ENCODE data around the gene MDC1. TPM values are rescaled to one million over a fixed set of nuclear protein-coding genes. Genes with fewer than 3 reads are reported as not detected.
"Not testable (repeated sequence)": the region's sequence is repeated elsewhere in the genome, so short reads cannot be mapped to it uniquely, and the experiment has no call there.

MDC1 gene
- total and polyA plus RNA-seq, 12 donors: 11.2 to 21.7 (median 19.4) TPM

DNA sequence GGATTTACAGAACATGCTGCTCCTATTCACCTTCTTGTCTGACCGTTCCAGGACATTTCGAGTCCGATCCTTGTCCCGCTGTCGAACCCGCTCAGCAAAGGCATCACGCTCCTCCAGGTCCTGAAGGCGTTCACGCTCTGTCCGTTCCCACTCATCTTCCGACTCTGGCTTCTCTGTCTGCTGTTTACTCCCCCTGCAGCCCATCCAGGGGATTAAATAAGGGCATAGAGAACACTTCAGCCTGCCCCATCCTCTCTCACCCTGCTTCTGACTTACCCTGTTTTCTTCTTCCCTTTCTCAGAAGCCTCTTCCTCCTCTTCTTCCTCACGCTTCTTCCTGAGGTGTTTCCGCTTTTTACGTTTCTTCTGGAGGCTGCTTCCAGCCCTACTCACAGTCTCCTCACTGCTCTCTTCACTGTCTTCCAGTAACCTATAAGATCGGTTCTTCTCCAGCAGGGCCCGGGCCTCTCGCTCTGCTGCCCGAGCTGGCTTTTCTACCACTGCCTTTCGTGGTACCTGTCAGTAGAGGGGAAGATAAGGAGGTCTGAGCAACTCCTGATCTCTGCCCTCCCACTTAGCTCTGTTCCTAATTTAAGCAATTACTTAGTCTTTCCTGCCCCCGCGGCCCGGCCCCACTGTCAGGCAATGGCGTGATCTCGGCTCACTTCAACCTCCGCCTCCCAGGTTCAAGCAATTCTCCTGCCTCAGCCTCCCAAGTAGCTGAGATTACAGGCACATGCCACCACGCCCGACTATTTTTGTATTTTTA, 46.1 kb downstream of the MDC1 start:
- Histone ChIP-seq H3K4me1 (peaks cover 0 to 26% (median 18%) of the 10 kb centered on the region in 9 donors), H3K27me3 (no peaks in the 10 kb centered on the region), H3K9me3 (no peaks in the 10 kb centered on the region), H3K36me3 (peaks cover 0 to 58% (median 22%) of the 10 kb centered on the region in 9 donors), H3K4me3 (peak overlapping the region in 1 of 10 donors; percentile 70), H3K27ac (no peak overlapping the region)
- ATAC-seq: no peak
- intact Hi-C loops (cut with DNase I): loop anchor here in 6 of 10 donors (5.0 to 10.0 kb wide), 5 partner anchors 44 to 206 kb away; partner anchors contain the start of genes HLA-E (in 4 of the 6) and ATAT1 (in 2 of the 6)
- DNase-seq: no peak
- TF ChIP-seq, protein P1, sequence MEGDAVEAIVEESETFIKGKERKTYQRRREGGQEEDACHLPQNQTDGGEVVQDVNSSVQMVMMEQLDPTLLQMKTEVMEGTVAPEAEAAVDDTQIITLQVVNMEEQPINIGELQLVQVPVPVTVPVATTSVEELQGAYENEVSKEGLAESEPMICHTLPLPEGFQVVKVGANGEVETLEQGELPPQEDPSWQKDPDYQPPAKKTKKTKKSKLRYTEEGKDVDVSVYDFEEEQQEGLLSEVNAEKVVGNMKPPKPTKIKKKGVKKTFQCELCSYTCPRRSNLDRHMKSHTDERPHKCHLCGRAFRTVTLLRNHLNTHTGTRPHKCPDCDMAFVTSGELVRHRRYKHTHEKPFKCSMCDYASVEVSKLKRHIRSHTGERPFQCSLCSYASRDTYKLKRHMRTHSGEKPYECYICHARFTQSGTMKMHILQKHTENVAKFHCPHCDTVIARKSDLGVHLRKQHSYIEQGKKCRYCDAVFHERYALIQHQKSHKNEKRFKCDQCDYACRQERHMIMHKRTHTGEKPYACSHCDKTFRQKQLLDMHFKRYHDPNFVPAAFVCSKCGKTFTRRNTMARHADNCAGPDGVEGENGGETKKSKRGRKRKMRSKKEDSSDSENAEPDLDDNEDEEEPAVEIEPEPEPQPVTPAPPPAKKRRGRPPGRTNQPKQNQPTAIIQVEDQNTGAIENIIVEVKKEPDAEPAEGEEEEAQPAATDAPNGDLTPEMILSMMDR (IDR thresholded peaks at IDR 0.05): no peak
- WGBS, 2 donors: 79% methylated on average over 27 of the region's 27 CpGs

DNA sequence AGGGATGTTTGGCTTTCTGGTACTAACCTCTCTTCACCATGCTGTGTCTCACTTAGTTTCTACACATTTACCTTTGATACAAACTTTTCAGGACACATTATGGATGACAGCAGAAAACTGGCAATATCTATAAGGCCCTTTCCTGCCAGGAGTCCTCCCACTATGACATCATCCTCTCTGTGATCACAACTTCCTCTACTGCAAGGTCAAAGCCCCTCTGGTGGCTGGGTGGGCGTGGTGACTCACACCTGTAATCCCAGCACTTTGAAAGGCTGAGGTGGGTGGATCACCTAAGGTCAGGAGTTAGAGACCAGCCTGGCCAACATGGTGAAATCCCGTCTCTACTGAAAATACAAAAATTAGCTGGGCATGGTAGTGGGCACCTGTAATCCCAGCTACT, 50.8 kb downstream of the MDC1 start:
- intact Hi-C loops (cut with DNase I); ATAC-seq; H3K27me3 ChIP-seq; H3K4me3 ChIP-seq; H3K27ac ChIP-seq; DNase-seq; H3K4me1 ChIP-seq; H3K9me3 ChIP-seq: not testable (repeated sequence)
- WGBS, 2 donors: 80 to 85% methylated on average over 2 of the region's 2 CpGs
- peaks cover 0 to 100% (median 58%) of the 10 kb centered on the region in 9 donors for H3K36me3 ChIP-seq

DNA sequence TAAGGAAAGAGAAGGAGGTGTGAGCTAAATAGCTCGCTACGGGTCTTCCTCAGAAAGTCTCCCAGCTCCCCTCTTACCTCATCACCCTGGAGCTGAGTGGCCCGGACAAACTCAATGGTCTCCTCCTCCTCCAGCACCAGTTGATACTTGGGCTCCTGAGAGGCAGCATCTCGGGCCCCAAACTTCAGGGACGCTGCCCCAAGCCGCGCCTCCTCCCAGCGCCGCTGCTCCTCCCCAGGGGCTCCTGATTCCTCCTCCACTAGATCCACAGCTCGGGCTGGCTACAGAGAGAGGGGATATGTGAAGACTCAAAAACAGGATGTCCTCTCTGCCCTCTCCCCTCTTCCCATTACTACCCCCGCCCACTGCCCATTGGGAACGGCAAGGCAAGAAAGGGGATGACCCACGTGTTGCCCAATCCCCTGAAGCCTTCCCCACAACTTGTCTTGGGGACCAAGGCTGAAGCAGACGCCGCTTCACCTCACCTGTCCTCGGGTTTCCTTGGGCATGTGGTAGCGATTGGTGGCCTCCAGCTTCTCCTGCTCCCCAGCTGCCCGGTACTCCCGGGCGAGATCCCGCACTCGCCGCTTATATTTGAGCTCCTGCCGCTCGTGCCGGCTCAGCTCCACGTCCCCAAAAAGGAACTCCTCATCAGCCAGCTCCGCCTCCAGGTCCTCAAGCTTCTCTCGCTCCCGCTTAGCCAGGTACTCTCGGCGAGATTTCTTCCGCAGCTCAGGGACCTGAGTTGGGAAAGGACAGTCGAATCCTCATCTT, 51.9 kb downstream of the MDC1 start:
- Histone ChIP-seq H3K36me3 (peaks cover 0 to 100% (median 62%) of the 10 kb centered on the region in 9 donors), H3K27ac (no peak overlapping the region), H3K9me3 (no peaks in the 10 kb centered on the region), H3K4me1 (no peaks in the 10 kb centered on the region), H3K27me3 (no peaks in the 10 kb centered on the region), H3K4me3 (no peak overlapping the region)
- DNase-seq (no peak), ATAC-seq (peak in 3 of 8 donors; percentile 15 to 46 (median 19))
- intact Hi-C loops (cut with DNase I): no loop called here
- TF ChIP-seq, protein P1 (IDR thresholded peaks at IDR 0.05): no peak
- WGBS, 2 donors: 91 to 93% methylated on average over 34 of the region's 34 CpGs

DNA sequence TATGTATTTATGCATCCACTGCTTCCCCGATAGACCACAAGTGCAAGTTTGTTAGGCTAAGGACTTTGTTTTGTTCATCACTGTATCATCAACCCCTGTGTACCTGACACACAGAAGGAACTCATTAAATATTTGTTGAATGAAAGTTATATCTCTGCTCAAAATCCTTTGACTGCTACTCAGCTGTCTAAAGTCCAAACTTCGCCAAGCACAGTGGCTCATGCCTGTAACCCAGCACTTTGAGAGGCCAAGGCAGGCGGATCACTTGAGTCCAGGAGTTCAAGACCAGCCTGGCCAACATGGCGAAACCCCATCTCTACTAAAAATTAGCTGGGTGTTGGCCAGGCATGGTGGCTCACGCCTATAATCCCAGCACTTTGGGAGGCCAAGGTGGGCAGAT, 59.2 kb downstream of the MDC1 start:
- H3K36me3 ChIP-seq: peaks cover 9 to 100% (median 88%) of the 10 kb centered on the region in 9 donors
- intact Hi-C loops (cut with DNase I); H3K4me3 ChIP-seq; H3K4me1 ChIP-seq; ATAC-seq; DNase-seq; H3K9me3 ChIP-seq; H3K27ac ChIP-seq; H3K27me3 ChIP-seq: not testable (repeated sequence)
- 91 to 95% methylated on average over 5 of the region's 5 CpGs for WGBS, 2 donors

DNA sequence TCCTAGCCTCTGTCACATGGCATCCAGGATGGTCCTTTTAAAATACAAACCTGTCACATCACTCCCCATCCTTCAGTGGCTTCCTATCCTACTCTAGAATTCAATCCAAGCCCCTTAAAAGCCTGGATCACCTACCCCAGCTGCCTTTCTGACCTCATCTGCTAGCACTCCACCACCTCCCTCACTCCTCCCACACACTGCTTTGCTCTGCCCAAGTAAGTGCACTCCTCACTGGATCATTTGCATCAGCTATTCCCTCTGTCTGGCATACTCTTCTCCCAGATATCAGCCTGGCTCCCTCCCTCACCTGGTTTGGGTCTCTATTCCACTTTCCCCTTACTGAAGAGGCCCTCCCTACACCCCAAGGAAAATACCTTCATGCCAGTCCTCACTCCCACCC, 59.6 kb downstream of the MDC1 start:
- H3K4me3 ChIP-seq: no peak overlapping the region
- no peaks in the 10 kb centered on the region for H3K27me3 ChIP-seq
- intact Hi-C loops (cut with DNase I): no loop called here
- H3K4me1 ChIP-seq: no peaks in the 10 kb centered on the region
- ATAC-seq (no peak), DNase-seq (no peak)
- no peaks in the 10 kb centered on the region for H3K9me3 ChIP-seq
- no peak overlapping the region for H3K27ac ChIP-seq
- peaks cover 9 to 100% (median 88%) of the 10 kb centered on the region in 9 donors for H3K36me3 ChIP-seq
- TF ChIP-seq, protein P1 (IDR thresholded peaks at IDR 0.05): no peak

Measured in heart right ventricle (tissue), 16 donors.